Measurements from ENCODE around the gene UBTF.

UBTF gene

GRCh38 chr17:44193326-44194084 is 26.0 kb downstream of the UBTF start:
- TF ChIP-seq CTCF (conservative IDR thresholded peaks at IDR 0.05; ENCODE audit: low read length): no peak
- H3K4me3 ChIP-seq (ENCODE audit: low read length): no peak overlapping the region
- DNase-seq (ENCODE audit: low read depth): no peak

- H3K4me3 ChIP-seq (ENCODE audit: low read length): no peak overlapping the region
- no peak for DNase-seq (ENCODE audit: low read depth)
- TF ChIP-seq CTCF (conservative IDR thresholded peaks at IDR 0.05; ENCODE audit: low read length): no peak
Observed at GRCh38 chr17:44192750-44193149, 26.7 kb downstream of the UBTF start.

- no peak for TF ChIP-seq CTCF (conservative IDR thresholded peaks at IDR 0.05; ENCODE audit: low read length)
- no peak overlapping the region for H3K4me3 ChIP-seq (ENCODE audit: low read length)
- DNase-seq (ENCODE audit: low read depth): no peak
Observed at GRCh38 chr17:44191941-44192496, 27.5 kb downstream of the UBTF start.

GRCh38 chr17:44191369-44191768 is 28.1 kb downstream of the UBTF start:
- DNase-seq (ENCODE audit: low read depth): no peak
- no peak for TF ChIP-seq CTCF (conservative IDR thresholded peaks at IDR 0.05; ENCODE audit: low read length)
- no peak overlapping the region for H3K4me3 ChIP-seq (ENCODE audit: low read length)

GRCh38 chr17:44190481-44190880 is 29.0 kb downstream of the UBTF start:
- no peak for TF ChIP-seq CTCF (conservative IDR thresholded peaks at IDR 0.05; ENCODE audit: low read length)
- no peak for DNase-seq (ENCODE audit: low read depth)
- no peak overlapping the region for H3K4me3 ChIP-seq (ENCODE audit: low read length)

GRCh38 chr17:44188576-44189403 is 30.7 kb downstream of the UBTF start:
- H3K4me3 ChIP-seq (ENCODE audit: low read length): no peak overlapping the region
- TF ChIP-seq CTCF (conservative IDR thresholded peaks at IDR 0.05; ENCODE audit: low read length): no peak
- no peak for DNase-seq (ENCODE audit: low read depth)

All from AG10803 (cell line).